Trophoblast cell (in vitro differentiated cells and primary cell): ENCODE results near the gene ATP6V0A1.

ENCODE experiments used
- DNase-seq, 2 donors: peaks; one replicate each; pipeline ENCODE4 v3.0.0-alpha.2; 2016
- H2AFZ ChIP-seq: 2 replicates; pipeline ENCODE4 v1.6.1; 2013; ENCODE audit warnings: low read length, moderate library complexity, mild to moderate bottlenecking; ENCODE audit not compliant: insufficient read depth, poor library complexity
- H2AK5ac ChIP-seq: 2 replicates; pipeline ENCODE4 v1.6.1; 2013; ENCODE audit warnings: mild to moderate bottlenecking, low read length
- H2BK120ac ChIP-seq: 2 replicates; pipeline ENCODE4 v1.6.1; 2013; ENCODE audit warnings: low read length, mild to moderate bottlenecking, moderate library complexity; ENCODE audit not compliant: insufficient read depth, poor library complexity
- H2BK12ac ChIP-seq: 2 replicates; pipeline ENCODE4 v1.6.1; 2013; ENCODE audit warnings: mild to moderate bottlenecking, low read length, moderate library complexity
- H2BK5ac ChIP-seq: 2 replicates; pipeline ENCODE4 v1.6.1; 2013; ENCODE audit warnings: low read length, low read depth, moderate library complexity, mild to moderate bottlenecking; ENCODE audit not compliant: poor library complexity
- H3K14ac ChIP-seq: 2 replicates; pipeline ENCODE4 v1.6.1; 2013; ENCODE audit warnings: mild to moderate bottlenecking, low read length
- H3K18ac ChIP-seq: 2 replicates; pipeline ENCODE4 v1.6.1; 2013; ENCODE audit warnings: mild to moderate bottlenecking, low read length
- H3K23ac ChIP-seq: 2 replicates; pipeline ENCODE4 v1.6.1; 2013; ENCODE audit warnings: low read length
- H3K27ac ChIP-seq: 2 replicates; pipeline ENCODE4 v1.5.1; 2013; ENCODE audit warnings: low read depth, mild to moderate bottlenecking, inconsistent platforms, low read length, moderate library complexity
- H3K27me3 ChIP-seq: 2 replicates; pipeline ENCODE4 v1.6.1; 2013; ENCODE audit warnings: inconsistent platforms, mild to moderate bottlenecking, low read length, moderate library complexity; ENCODE audit not compliant: insufficient read depth
- H3K36me3 ChIP-seq, 2 experiments: 1 replicate in 1 of 2; 2 replicates in 1 of 2; pipeline ENCODE4 v1.6.1; 2013; ENCODE audit warnings: low read length in 2 of 2, mild to moderate bottlenecking in 2 of 2, moderate library complexity in 1 of 2; ENCODE audit not compliant: insufficient read depth in 2 of 2, control insufficient read depth in 1 of 2
- H3K4ac ChIP-seq: 2 replicates; pipeline ENCODE4 v1.6.1; 2013; ENCODE audit warnings: low read depth, mild to moderate bottlenecking, low read length, moderate library complexity
- H3K4me1 ChIP-seq, 2 experiments: 1 replicate in 1 of 2; 2 replicates in 1 of 2; pipeline ENCODE4 v1.6.1; 2013; ENCODE audit warnings: low read length in 2 of 2, mild to moderate bottlenecking in 2 of 2, moderate library complexity in 1 of 2; ENCODE audit not compliant: insufficient read depth in 2 of 2, control insufficient read depth in 1 of 2
- H3K4me2 ChIP-seq: 2 replicates; pipeline ENCODE4 v1.6.1; 2013; ENCODE audit warnings: inconsistent platforms, mild to moderate bottlenecking, low read length, moderate library complexity
- H3K4me3 ChIP-seq: 2 replicates; pipeline ENCODE4 v1.5.1; 2013; ENCODE audit warnings: mild to moderate bottlenecking, low read depth, low read length, inconsistent platforms
- H3K79me1 ChIP-seq: one replicate; pipeline ENCODE4 v1.6.1; 2013; ENCODE audit warnings: low read length
- H3K79me2 ChIP-seq: 2 replicates; pipeline ENCODE4 v1.6.1; 2013; ENCODE audit warnings: low read length, mild to moderate bottlenecking; ENCODE audit not compliant: control insufficient read depth, insufficient read depth, poor library complexity
- H3K9ac ChIP-seq: 2 replicates; pipeline ENCODE4 v1.6.1; 2013; ENCODE audit warnings: mild to moderate bottlenecking, low read length
- H3K9me3 ChIP-seq: 2 replicates; pipeline ENCODE4 v1.6.1; 2013; ENCODE audit warnings: low read depth, mild to moderate bottlenecking, control low read depth, inconsistent platforms, low read length; ENCODE audit not compliant: insufficient read depth
- H4K12ac ChIP-seq: 2 replicates; pipeline ENCODE4 v1.6.1; 2013; ENCODE audit warnings: low read depth, mild to moderate bottlenecking, low read length, moderate library complexity
- H4K8ac ChIP-seq: 2 replicates; pipeline ENCODE4 v1.6.1; 2013; ENCODE audit warnings: low read depth, mild to moderate bottlenecking, low read length, moderate library complexity
- H4K91ac ChIP-seq: one replicate; pipeline ENCODE4 v1.6.1; 2013; ENCODE audit warnings: low read depth, mild to moderate bottlenecking, low read length, moderate library complexity
- WGBS: extraction: QIAGEN DNeasy Blood & Tissue Kit; methylation state at CpG from one replicate; pipeline ENCODE4 v1.1.7; 2013; ENCODE audit warnings: missing lambda C conversion rate; ENCODE audit not compliant: insufficient read length, insufficient coverage; ENCODE audit errors: extremely low coverage; 5-methylcytosine and 5-hydroxymethylcytosine counted together

The ATP6V0A1 gene

GRCh38 chr17:42553161-42553818 is 94.6 kb downstream of the ATP6V0A1 start:
- no CpG with 5 or more reads among the region's 45 CpGs for WGBS

GRCh38 chr17:42553866-42554249 is 95.2 kb downstream of the ATP6V0A1 start:
- H3K4me2 ChIP-seq: peak overlapping the region; percentile 77
- peak overlapping the region; percentile 84 for H2AK5ac ChIP-seq
- peak overlapping the region; percentile 10 for H2BK5ac ChIP-seq
- H4K12ac ChIP-seq: peak overlapping the region; percentile 79
- H4K91ac ChIP-seq: peak overlapping the region; percentile 92
- H3K23ac ChIP-seq: no peak overlapping the region
- H4K8ac ChIP-seq: peak overlapping the region; percentile 96
- H3K14ac ChIP-seq: peak overlapping the region; percentile 95
- peak overlapping the region; percentile 72 for H3K9ac ChIP-seq
- peak overlapping the region; percentile 76 for H3K27ac ChIP-seq
- peak overlapping the region; percentile 92 for H3K4me3 ChIP-seq
- peak overlapping the region; percentile 82 for H2BK120ac ChIP-seq
- peak overlapping the region; percentile 90 for H2BK12ac ChIP-seq
- peak overlapping the region; percentile 97 for H3K18ac ChIP-seq
- H3K79me1 ChIP-seq: peaks cover 22% of the 10 kb centered on the region
- no peaks in the 10 kb centered on the region for H3K27me3 ChIP-seq
- peak overlapping the region; percentile 66 for H2AFZ ChIP-seq
- no peaks in the 10 kb centered on the region for H3K9me3 ChIP-seq
- peaks cover 0 to 2% of the 10 kb centered on the region in 2 experiments for H3K36me3 ChIP-seq
- no peak for DNase-seq
- peaks cover 16% of the 10 kb centered on the region for H3K79me2 ChIP-seq
- peaks cover 19 to 20% of the 10 kb centered on the region in 2 experiments for H3K4me1 ChIP-seq
- peak overlapping the region; percentile 93 for H3K4ac ChIP-seq
- WGBS: no CpG with 5 or more reads among the region's 16 CpGs

More at GRCh38 chr17:42553161-42553818, 94.6 kb downstream of the ATP6V0A1 start:
- Histone ChIP-seq H4K8ac (peak overlapping the region; percentile 96), H3K9ac (no peak overlapping the region), H3K23ac (no peak overlapping the region), H2AFZ (peak overlapping the region; percentile 23), H2BK12ac (peak overlapping the region; percentile 68), H2BK120ac (peak overlapping the region; percentile 82), H2AK5ac (peak overlapping the region; percentile 84), H3K79me2 (peaks cover 16% of the 10 kb centered on the region), H3K4me1 (peaks cover 21 to 24% of the 10 kb centered on the region in 2 experiments), H3K4me2 (peak overlapping the region; percentile 77), H4K12ac (peak overlapping the region; percentile 79), H4K91ac (peak overlapping the region; percentile 92), H2BK5ac (peak overlapping the region; percentile 53), H3K14ac (peak overlapping the region; percentile 95), H3K36me3 (peaks cover 0 to 2% of the 10 kb centered on the region in 2 experiments), H3K79me1 (peaks cover 23% of the 10 kb centered on the region), H3K4me3 (peak overlapping the region; percentile 25), H3K4ac (peak overlapping the region; percentile 93), H3K9me3 (no peaks in the 10 kb centered on the region), H3K18ac (peak overlapping the region; percentile 97), H3K27ac (peak overlapping the region; percentile 76), H3K27me3 (no peaks in the 10 kb centered on the region)
- DNase-seq: peak; percentile 72 to 73

- H2BK12ac ChIP-seq: peak overlapping the region; percentile 12
- H3K4me2 ChIP-seq: peak overlapping the region; percentile 77
- H3K4ac ChIP-seq: peak overlapping the region; percentile 93
- no CpG with 5 or more reads among the region's 82 CpGs for WGBS
- no peaks in the 10 kb centered on the region for H3K27me3 ChIP-seq
- H3K18ac ChIP-seq: peak overlapping the region; percentile 97
- peak overlapping the region; percentile 87 for H2BK5ac ChIP-seq
- peak overlapping the region; percentile 90 for H4K12ac ChIP-seq
- peak overlapping the region; percentile 95 for H3K9ac ChIP-seq
- H3K23ac ChIP-seq: no peak overlapping the region
- H3K36me3 ChIP-seq: peaks cover 0 to 2% of the 10 kb centered on the region in 2 experiments
- H3K79me1 ChIP-seq: peaks cover 22% of the 10 kb centered on the region
- peak overlapping the region; percentile 84 for H2AK5ac ChIP-seq
- peak overlapping the region; percentile 95 for H3K14ac ChIP-seq
- DNase-seq: peak; percentile 40 to 70
- H3K79me2 ChIP-seq: peaks cover 16% of the 10 kb centered on the region
- H3K27ac ChIP-seq: peak overlapping the region; percentile 76
- peak overlapping the region; percentile 92 for H3K4me3 ChIP-seq
- H3K4me1 ChIP-seq: peaks cover 16 to 18% of the 10 kb centered on the region in 2 experiments
- H4K91ac ChIP-seq: peak overlapping the region; percentile 92
- peak overlapping the region; percentile 96 for H4K8ac ChIP-seq
- peak overlapping the region; percentile 82 for H2BK120ac ChIP-seq
- H3K9me3 ChIP-seq: no peaks in the 10 kb centered on the region
- peak overlapping the region; percentile 87 for H2AFZ ChIP-seq
These were observed 95.8 kb downstream of the ATP6V0A1 start for GRCh38 chr17:42554250-42555121.

GRCh38 chr17:42555122-42555622 is 96.5 kb downstream of the ATP6V0A1 start:
- Histone ChIP-seq H3K4me3 (peak overlapping the region; percentile 92), H3K9me3 (no peaks in the 10 kb centered on the region), H3K79me2 (peaks cover 16% of the 10 kb centered on the region), H2BK12ac (no peak overlapping the region), H3K4ac (peak overlapping the region; percentile 93), H3K9ac (peak overlapping the region; percentile 95), H3K18ac (peak overlapping the region; percentile 87), H3K36me3 (peaks cover 0 to 2% of the 10 kb centered on the region in 2 experiments), H2AK5ac (peak overlapping the region; percentile 69), H3K4me2 (peak overlapping the region; percentile 77), H2BK5ac (peak overlapping the region; percentile 52), H3K27ac (peak overlapping the region; percentile 76), H3K27me3 (no peaks in the 10 kb centered on the region), H3K4me1 (peaks cover 16 to 18% of the 10 kb centered on the region in 2 experiments), H3K79me1 (peaks cover 22% of the 10 kb centered on the region), H4K91ac (peak overlapping the region; percentile 92), H3K14ac (peak overlapping the region; percentile 78), H2BK120ac (peak overlapping the region; percentile 70), H2AFZ (peak overlapping the region; percentile 69), H4K8ac (peak overlapping the region; percentile 90), H3K23ac (no peak overlapping the region), H4K12ac (peak overlapping the region; percentile 90)
- DNase-seq: no peak
- no CpG with 5 or more reads among the region's 4 CpGs for WGBS
